H1 (cell line): ENCODE data around the gene PSME4. TPM values are rescaled to one million over a fixed set of nuclear protein-coding genes. Genes with fewer than 3 reads are reported as not detected.

Experiments used
- CTCF ChIA-PET: fragments of 300-600 bp; sonication (Branson Sonifier 250); formaldehyde crosslinking; loops from one replicate; lab custom pipeline; 2021; ENCODE audit not compliant: partially characterized antibody; lab: Charles Lee
- POLR2A ChIA-PET: fragments of 300-600 bp; sonication (Branson Sonifier 250); formaldehyde crosslinking; loops from one replicate; lab custom pipeline; 2021; ENCODE audit warnings: inconsistent platforms; ENCODE audit not compliant: partially characterized antibody; lab: Charles Lee
- DNase-seq, 2 experiments: peaks; one replicate each; pipeline versions ENCODE4 v3.0.0 to v3.0.0-alpha.2; 2010 to 2022; ENCODE audit warnings: low spot score in 2 of 2, low read depth in 1 of 2, mixed read lengths in 1 of 2
- FAIRE-seq: peaks from 2 replicates; lab custom pipeline; 2011; peaks lifted over from hg19 to GRCh38; lab: Jason Lieb, UNC
- H2AFZ ChIP-seq: 2 replicates; pipeline ENCODE4 v1.8.1; 2012; ENCODE audit warnings: low read length, inconsistent platforms
- H2AK5ac ChIP-seq: 2 replicates; pipeline ENCODE4 v1.6.1; 2013; ENCODE audit warnings: low read depth, low read length
- H2BK120ac ChIP-seq: replicated peaks from 2 replicates; pipeline ENCODE3; 2013; ENCODE audit warnings: low read depth, low read length, inconsistent platforms
- H2BK12ac ChIP-seq: 2 replicates; pipeline ENCODE4 v1.6.1; 2013; ENCODE audit warnings: low read depth, low read length
- H2BK15ac ChIP-seq: 2 replicates; pipeline ENCODE4 v1.6.1; 2013; ENCODE audit warnings: low read length
- H2BK20ac ChIP-seq: 2 replicates; pipeline ENCODE4 v1.6.1; 2013; ENCODE audit warnings: low read length
- H2BK5ac ChIP-seq: 2 replicates; pipeline ENCODE4 v1.6.1; 2013; ENCODE audit warnings: low read depth, low read length
- H3K14ac ChIP-seq: 2 replicates; pipeline ENCODE4 v1.6.1; 2013; ENCODE audit warnings: inconsistent platforms; ENCODE audit not compliant: insufficient read length
- H3K18ac ChIP-seq: 2 replicates; pipeline ENCODE4 v1.6.1; 2013; ENCODE audit warnings: low read length; ENCODE audit errors: extremely low read depth
- H3K23ac ChIP-seq: 2 replicates; pipeline ENCODE4 v1.6.1; 2013; ENCODE audit warnings: inconsistent platforms; ENCODE audit not compliant: insufficient read length
- H3K23me2 ChIP-seq: 2 replicates; pipeline ENCODE4 v1.6.1; 2013; ENCODE audit warnings: low read depth, low read length
- H3K27ac ChIP-seq: 2 replicates; pipeline ENCODE4 v1.6.1; 2011; ENCODE audit warnings: low read depth, low read length, inconsistent platforms
- H3K27me3 ChIP-seq, 4 experiments: replicated peaks in 1 of 4; 1 replicate in 1 of 4; 2 replicates in 3 of 4; pipeline versions ENCODE4 v1.6.1 to v1.8.1; 2011 to 2013; ENCODE audit warnings: low read length in 3 of 4, mild to moderate bottlenecking in 3 of 4, inconsistent platforms in 2 of 4, mixed read lengths in 2 of 4, moderate library complexity in 1 of 4; ENCODE audit not compliant: control insufficient read depth in 3 of 4, insufficient read depth in 3 of 4; ENCODE audit errors: extremely low read depth in 1 of 4
- H3K36me3 ChIP-seq, 4 experiments: 2 replicates each; pipeline versions ENCODE4 v1.6.1 to v1.8.1; 2011 to 2013; ENCODE audit warnings: mild to moderate bottlenecking in 4 of 4, low read length in 3 of 4, moderate library complexity in 2 of 4, control low read depth in 1 of 4, inconsistent platforms in 1 of 4; ENCODE audit not compliant: insufficient read depth in 4 of 4, control insufficient read depth in 2 of 4
- H3K4ac ChIP-seq: replicated peaks from 2 replicates; pipeline ENCODE3; 2013; ENCODE audit warnings: low read length, low read depth, mixed read lengths, inconsistent platforms; ENCODE audit not compliant: insufficient read length
- H3K4me1 ChIP-seq, 4 experiments: replicated peaks in 1 of 4; 1 replicate in 1 of 4; 2 replicates in 3 of 4; pipeline versions ENCODE4 v1.6.1 to v1.8.1; 2011 to 2013; ENCODE audit warnings: low read length in 3 of 4, inconsistent platforms in 2 of 4, mixed read lengths in 1 of 4; ENCODE audit not compliant: insufficient read depth in 4 of 4, control insufficient read depth in 3 of 4
- H3K4me2 ChIP-seq, 2 experiments: 2 replicates each; pipeline versions ENCODE4 v1.6.1 to v1.8.1; 2011 to 2013; ENCODE audit warnings: low read depth in 2 of 2, low read length in 2 of 2, control low read depth in 1 of 2, inconsistent platforms in 1 of 2, mild to moderate bottlenecking in 1 of 2; ENCODE audit not compliant: insufficient read depth in 1 of 2
- H3K4me3 ChIP-seq, 4 experiments: fragments of 200-600, 300-600 bp in 1 of 4; sonication (generic), shearing (Covaris generic), sonication (Bioruptor Twin) in 1 of 4; 2 replicates each; pipeline versions ENCODE4 v1.5.1 to v1.8.1; 2011 to 2016; ENCODE audit warnings: low read length in 4 of 4, low read depth in 3 of 4, control low read depth in 2 of 4, inconsistent platforms in 2 of 4, mild to moderate bottlenecking in 2 of 4, mixed read lengths in 1 of 4, moderate library complexity in 1 of 4; ENCODE audit not compliant: insufficient read depth in 2 of 4; ENCODE audit errors: extremely low read depth in 1 of 4
- H3K56ac ChIP-seq: replicated peaks from 2 replicates; pipeline ENCODE3; 2013; ENCODE audit warnings: low read depth, mild to moderate bottlenecking, mixed read lengths, low read length, inconsistent platforms; ENCODE audit not compliant: insufficient read length
- H3K79me1 ChIP-seq: 2 replicates; pipeline ENCODE4 v1.6.1; 2013; ENCODE audit warnings: low read depth, low read length, control low read depth
- H3K79me2 ChIP-seq, 2 experiments: 2 replicates each; pipeline versions ENCODE4 v1.6.1 to v1.8.1; 2012 to 2013; ENCODE audit warnings: low read length in 2 of 2, mild to moderate bottlenecking in 2 of 2, inconsistent platforms in 1 of 2; ENCODE audit not compliant: insufficient read depth in 2 of 2, control insufficient read depth in 1 of 2
- H3K9ac ChIP-seq, 4 experiments: replicated peaks in 1 of 4; 1 replicate in 1 of 4; 2 replicates in 3 of 4; pipeline versions ENCODE4 v1.6.1 to v1.8.1; 2011 to 2013; ENCODE audit warnings: low read depth in 3 of 4, low read length in 3 of 4, control low read depth in 2 of 4, mild to moderate bottlenecking in 2 of 4, moderate library complexity in 2 of 4, inconsistent platforms in 1 of 4; ENCODE audit errors: extremely low read depth in 1 of 4
- H3K9me3 ChIP-seq, 2 experiments: 2 replicates each; pipeline versions ENCODE4 v1.6.1 to v1.8.1; 2012 to 2013; ENCODE audit warnings: mild to moderate bottlenecking in 2 of 2, moderate library complexity in 2 of 2, control low read depth in 1 of 2, inconsistent platforms in 1 of 2, low read depth in 1 of 2, low read length in 1 of 2, mixed read lengths in 1 of 2; ENCODE audit not compliant: insufficient read depth in 2 of 2
- H4K20me1 ChIP-seq, 2 experiments: replicated peaks in 1 of 2; 2 replicates each; pipeline versions ENCODE3 to v1.8.1; 2011 to 2013; ENCODE audit warnings: inconsistent platforms in 2 of 2, low read length in 2 of 2, mild to moderate bottlenecking in 1 of 2; ENCODE audit not compliant: insufficient read depth in 2 of 2, control insufficient read depth in 1 of 2
- H4K5ac ChIP-seq: 2 replicates; pipeline ENCODE4 v1.6.1; 2013; ENCODE audit warnings: low read length, low read depth, mixed read lengths, inconsistent platforms; ENCODE audit not compliant: insufficient read length
- H4K8ac ChIP-seq: 2 replicates; pipeline ENCODE4 v1.8.0; 2013; ENCODE audit warnings: mild to moderate bottlenecking, moderate library complexity, low read length, inconsistent platforms; ENCODE audit not compliant: insufficient read depth; ENCODE audit errors: extremely low read depth
- H4K91ac ChIP-seq: replicated peaks from 2 replicates; pipeline ENCODE3; 2013; ENCODE audit warnings: low read length, mixed read lengths, inconsistent platforms; ENCODE audit not compliant: insufficient read length
- CBX5 ChIP-seq: fragments of 300-800, 300-1000 bp; sonication (generic); IDR thresholded peaks from 2 replicates; pipeline ENCODE4 v1.7.1; 2016; ENCODE audit warnings: antibody characterized with exemption, low read length, low read depth
- CTBP2 ChIP-seq: IDR thresholded peaks from 2 replicates; pipeline ENCODE4 v1.7.0; 2011; ENCODE audit warnings: borderline replicate concordance, mild to moderate bottlenecking, moderate library complexity, mixed read lengths, low read length; ENCODE audit not compliant: insufficient read depth, insufficient read length
- GABPA ChIP-seq: IDR thresholded peaks from 2 replicates; pipeline ENCODE4 v1.6.1; 2011; ENCODE audit warnings: mild to moderate bottlenecking, low read length, moderate library complexity, borderline replicate concordance; ENCODE audit not compliant: insufficient read depth
- WGBS, 2 experiments: shearing (Covaris generic) in 1 of 2; methylation state at CpG; one replicate each; pipeline versions ENCODE4 v1.1.6 to v1.1.7; 2013 to 2015; ENCODE audit warnings: low lambda C conversion rate in 2 of 2, mixed read lengths in 2 of 2, inconsistent platforms in 1 of 2, low coverage in 1 of 2, missing lambda C conversion rate in 1 of 2; ENCODE audit not compliant: insufficient replicate concordance in 2 of 2, insufficient coverage in 1 of 2, insufficient read length in 1 of 2; ENCODE audit errors: extremely low coverage in 1 of 2, missing lambda C conversion rate in 1 of 2; 5-methylcytosine and 5-hydroxymethylcytosine counted together
- polyA plus RNA-seq, 7 experiments: library from polyadenylated mRNA; depleted of rRNA in 3 of 7; stranded (reverse) in 5 of 7; unstranded in 2 of 7; fragments of >200 nt in 5 of 7; fragments of 200-250 nt in 2 of 7; gene quantifications; 1 replicate in 5 of 7; 2 replicates in 1 of 7; 4 replicates in 1 of 7; pipeline versions ENCODE4 v1.2.1 to v1.2.3, GENCODE V29; 2011 to 2013; ENCODE audit warnings: missing spikeins in 2 of 7, mixed read lengths in 2 of 7
- total RNA-seq: library from RNA; stranded (reverse); fragmentation: NEBNext Ultra II Directional; extraction: Animal tissue kit (Norgen Biotek cat#: 25700); gene quantifications from 2 replicates; pipeline ENCODE4 v1.2.1, GENCODE V29; 2021

Gene PSME4
- total and polyA plus RNA-seq, 2 of the 8 experiments (the other 6 are each of a cell fraction or from before 2014, with no cell fraction given), result 42.2 to 116 TPM

GRCh38 chr2:53877556-53877955 lies 93.2 kb downstream of the PSME4 start:
- Histone ChIP-seq H3K4ac (no peak overlapping the region), H2BK5ac (no peak overlapping the region), H3K23me2 (no peaks in the 10 kb centered on the region), H3K9ac (no peak overlapping the region), H3K79me2 (no peaks in the 10 kb centered on the region), H3K18ac (no peak overlapping the region), H2AFZ (no peak overlapping the region), H2BK20ac (no peak overlapping the region), H3K4me1 (no peaks in the 10 kb centered on the region), H3K27ac (no peak overlapping the region), H3K14ac (no peak overlapping the region), H2BK15ac (no peak overlapping the region), H3K56ac (no peak overlapping the region), H3K9me3 (no peaks in the 10 kb centered on the region), H3K36me3 (peaks cover 0 to 60% (median 24%) of the 10 kb centered on the region in 4 experiments; a peak in 7 of 8 replicates), H4K5ac (no peak overlapping the region), H2BK12ac (no peak overlapping the region), H2AK5ac (no peak overlapping the region), H3K27me3 (no peaks in the 10 kb centered on the region), H3K79me1 (no peaks in the 10 kb centered on the region), H3K4me3 (no peak overlapping the region), H4K20me1 (no peaks in the 10 kb centered on the region), H4K91ac (no peak overlapping the region), H4K8ac (no peak overlapping the region), H2BK120ac (no peak overlapping the region), H3K4me2 (no peak overlapping the region), H3K23ac (no peak overlapping the region)
- peak; percentile 57 for FAIRE-seq
- ChIA-PET POLR2A (interaction anchor here (0.7 kb wide), 1 partner anchor 8 kb away, joined by 3 read pairs; no protein-coding TSS in a partner anchor), CTCF (interaction anchor here (0.6 kb wide), 1 partner anchor 142 kb away, joined by 3 read pairs; no protein-coding TSS in a partner anchor)
- 91% methylated on average over 2 of the region's 2 CpGs; no CpG with 5 or more reads in 1 of the 2 experiments for WGBS, 2 experiments
- no peak for DNase-seq
- TF ChIP-seq CTBP2, result no peak
- TF ChIP-seq GABPA, result no peak
- no peak for TF ChIP-seq CBX5
